Caco-2 (cell line): ENCODE data around the gene MXRA7. TPM values are rescaled to one million over a fixed set of nuclear protein-coding genes. Genes with fewer than 3 reads are reported as not detected.
A peak's percentile ranks its signal among the peaks of the same experiment; 100 is the strongest.

ENCODE experiments used
- BruUV-seq: library from RNA; stranded (reverse); fragments of 400-500 nt; replicated peaks from 2 replicates; lab custom pipeline; 2021; lab: Mats Ljungman, UMichigan
- CTCF ChIA-PET: fragments of 300-600 bp; sonication (Branson Sonifier 250); formaldehyde crosslinking; loops from one replicate; lab custom pipeline; 2022; ENCODE audit warnings: antibody characterized with exemption; lab: Charles Lee
- POLR2A ChIA-PET: fragments of 300-600 bp; sonication (Branson Sonifier 250); formaldehyde crosslinking; loops from one replicate; lab custom pipeline; 2022; ENCODE audit warnings: antibody characterized with exemption; lab: Charles Lee
- DNase-seq, 2 experiments: peaks; one replicate each; pipeline versions ENCODE4 v3.0.0 to v3.0.0-alpha.2; 2020 to 2022
- H3K27me3 ChIP-seq: replicated peaks from 2 replicates; pipeline ENCODE4 v1.6.0; 2011; ENCODE audit warnings: low read length; ENCODE audit not compliant: control insufficient read depth, insufficient read depth
- H3K36me3 ChIP-seq: 2 replicates; pipeline ENCODE4 v1.5.1; 2011; ENCODE audit warnings: low read length; ENCODE audit not compliant: control insufficient read depth, insufficient read depth
- H3K4me1 ChIP-seq: fragments of 250-450 bp; sonication (Bioruptor Pico); 2 replicates; pipeline ENCODE4 v1.5.1; 2020; ENCODE audit warnings: mild to moderate bottlenecking
- H3K4me3 ChIP-seq: 2 replicates; pipeline ENCODE4 v1.5.1; 2011; ENCODE audit warnings: low read depth, mild to moderate bottlenecking, control low read depth, low read length
- H3K9me3 ChIP-seq: fragments of 250-450 bp; sonication (Bioruptor Pico); 2 replicates; pipeline ENCODE4 v1.5.1; 2020; ENCODE audit warnings: mild to moderate bottlenecking, moderate library complexity
- H3K27ac Mint-ChIP-seq: one replicate; pipeline ENCODE4 v1.8.0; 2022; ENCODE audit warnings: mixed read lengths; ENCODE audit not compliant: unreplicated experiment
- H3K27me3 Mint-ChIP-seq: one replicate; pipeline ENCODE4 v1.8.0; 2022; ENCODE audit warnings: mixed read lengths; ENCODE audit not compliant: insufficient read depth, unreplicated experiment
- H3K36me3 Mint-ChIP-seq: one replicate; pipeline ENCODE4 v1.8.0; 2022; ENCODE audit warnings: mild to moderate bottlenecking, mixed read lengths; ENCODE audit not compliant: insufficient read depth, unreplicated experiment
- H3K4me1 Mint-ChIP-seq: one replicate; pipeline ENCODE4 v1.8.0; 2022; ENCODE audit warnings: low read depth, mixed read lengths; ENCODE audit not compliant: unreplicated experiment
- H3K4me3 Mint-ChIP-seq: one replicate; pipeline ENCODE4 v1.8.0; 2022; ENCODE audit warnings: mild to moderate bottlenecking, moderate library complexity, mixed read lengths; ENCODE audit not compliant: unreplicated experiment
- H3K9me3 Mint-ChIP-seq: one replicate; pipeline ENCODE4 v1.8.0; 2022; ENCODE audit warnings: mixed read lengths; ENCODE audit not compliant: unreplicated experiment
- intact Hi-C: fragments of 100-400 bp; cut with micrococcal nuclease; formaldehyde crosslinking; loops from one replicate; pipeline ENCODE4 v1.10.0; 2022; ENCODE audit not compliant: unreplicated experiment
- total RNA-seq: library from RNA; stranded (reverse); gene quantifications from 2 replicates; pipeline ENCODE4 v1.2.3, GENCODE V29; 2022
- TF ChIP-seq, protein P1 (sequence below), 2 experiments: fragments of 200-600 bp in 1 of 2; IDR thresholded peaks; 1 replicate in 1 of 2; 2 replicates in 1 of 2; pipeline versions ENCODE4 v1.5.1 to v1.8.0; 2011 to 2022; ENCODE audit warnings: antibody characterized with exemption in 1 of 2, control low read depth in 1 of 2, inconsistent platforms in 1 of 2, low read depth in 1 of 2, low read length in 1 of 2, mild to moderate bottlenecking in 1 of 2, moderate library complexity in 1 of 2; ENCODE audit not compliant: insufficient read depth in 1 of 2, severe bottlenecking in 1 of 2, unreplicated experiment in 1 of 2

Gene MXRA7
- total RNA-seq, 1 experiment from 2014 or later: 70.2 TPM

DNA sequence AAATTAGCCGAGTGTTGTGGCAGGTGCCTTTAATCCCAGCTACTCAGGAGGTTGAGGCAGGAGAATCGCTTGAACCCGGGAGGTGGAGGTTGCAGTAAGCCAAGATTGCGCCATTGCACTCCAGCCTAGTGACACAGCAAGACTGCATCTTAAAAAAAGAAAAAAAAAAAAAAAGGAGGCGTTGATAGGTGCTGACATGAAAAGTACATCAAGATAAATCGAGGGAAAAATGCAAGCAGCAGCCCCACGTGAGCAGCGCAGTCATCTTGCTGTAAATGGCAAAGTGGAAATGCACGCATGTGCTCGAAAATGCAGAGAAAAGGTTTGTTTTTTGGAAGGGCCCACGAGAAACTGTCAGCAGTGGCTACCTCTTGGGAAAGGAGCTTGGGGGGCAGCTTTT is 20.9 kb downstream of the MXRA7 start:
- TF ChIP-seq, protein P1, sequence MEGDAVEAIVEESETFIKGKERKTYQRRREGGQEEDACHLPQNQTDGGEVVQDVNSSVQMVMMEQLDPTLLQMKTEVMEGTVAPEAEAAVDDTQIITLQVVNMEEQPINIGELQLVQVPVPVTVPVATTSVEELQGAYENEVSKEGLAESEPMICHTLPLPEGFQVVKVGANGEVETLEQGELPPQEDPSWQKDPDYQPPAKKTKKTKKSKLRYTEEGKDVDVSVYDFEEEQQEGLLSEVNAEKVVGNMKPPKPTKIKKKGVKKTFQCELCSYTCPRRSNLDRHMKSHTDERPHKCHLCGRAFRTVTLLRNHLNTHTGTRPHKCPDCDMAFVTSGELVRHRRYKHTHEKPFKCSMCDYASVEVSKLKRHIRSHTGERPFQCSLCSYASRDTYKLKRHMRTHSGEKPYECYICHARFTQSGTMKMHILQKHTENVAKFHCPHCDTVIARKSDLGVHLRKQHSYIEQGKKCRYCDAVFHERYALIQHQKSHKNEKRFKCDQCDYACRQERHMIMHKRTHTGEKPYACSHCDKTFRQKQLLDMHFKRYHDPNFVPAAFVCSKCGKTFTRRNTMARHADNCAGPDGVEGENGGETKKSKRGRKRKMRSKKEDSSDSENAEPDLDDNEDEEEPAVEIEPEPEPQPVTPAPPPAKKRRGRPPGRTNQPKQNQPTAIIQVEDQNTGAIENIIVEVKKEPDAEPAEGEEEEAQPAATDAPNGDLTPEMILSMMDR (IDR thresholded peaks at IDR 0.05; ENCODE audit: insufficient read depth in 1 of 2, low read depth in 1 of 2, low read length in 1 of 2, severe bottlenecking in 1 of 2, unreplicated experiment in 1 of 2): no peak
- Mint-ChIP-seq H3K27ac (no peak overlapping the region), H3K9me3 (no peaks in the 10 kb centered on the region), H3K4me1 (peaks cover 18% of the 10 kb centered on the region), H3K36me3 (no peaks in the 10 kb centered on the region), H3K4me3 (no peak overlapping the region), H3K27me3 (no peaks in the 10 kb centered on the region)
- no peak for DNase-seq
- H3K36me3 ChIP-seq: no peaks in the 10 kb centered on the region
- ChIA-PET CTCF (no interaction called here), POLR2A (no interaction called here)
- intact Hi-C loops: no loop called here
- no peaks in the 10 kb centered on the region for H3K9me3 ChIP-seq
- no peak overlapping the region for H3K4me3 ChIP-seq
- H3K4me1 ChIP-seq: peaks cover 30% of the 10 kb centered on the region
- BruUV-seq: no TSS peak
- H3K27me3 ChIP-seq: no peaks in the 10 kb centered on the region

GRCh38 chr17:76688165-76688622 is 22.6 kb downstream of the MXRA7 start:
- H3K4me3 ChIP-seq: no peak overlapping the region
- peaks cover 30% of the 10 kb centered on the region for H3K4me1 ChIP-seq
- H3K9me3 ChIP-seq: no peaks in the 10 kb centered on the region
- H3K36me3 ChIP-seq: no peaks in the 10 kb centered on the region
- no peak for DNase-seq
- TF ChIP-seq, protein P1 (IDR thresholded peaks at IDR 0.05; ENCODE audit: insufficient read depth in 1 of 2, low read depth in 1 of 2, low read length in 1 of 2, severe bottlenecking in 1 of 2, unreplicated experiment in 1 of 2): no peak
- H3K27me3 ChIP-seq: no peaks in the 10 kb centered on the region
- Mint-ChIP-seq H3K36me3 (peaks cover 5% of the 10 kb centered on the region), H3K27ac (peak overlapping the region; percentile 51), H3K9me3 (no peaks in the 10 kb centered on the region), H3K4me1 (peaks cover 18% of the 10 kb centered on the region), H3K27me3 (no peaks in the 10 kb centered on the region), H3K4me3 (peak overlapping the region; percentile 4)
- ChIA-PET POLR2A (no interaction called here), CTCF (no interaction called here)
- BruUV-seq: no TSS peak
- intact Hi-C loops: no loop called here

DNA sequence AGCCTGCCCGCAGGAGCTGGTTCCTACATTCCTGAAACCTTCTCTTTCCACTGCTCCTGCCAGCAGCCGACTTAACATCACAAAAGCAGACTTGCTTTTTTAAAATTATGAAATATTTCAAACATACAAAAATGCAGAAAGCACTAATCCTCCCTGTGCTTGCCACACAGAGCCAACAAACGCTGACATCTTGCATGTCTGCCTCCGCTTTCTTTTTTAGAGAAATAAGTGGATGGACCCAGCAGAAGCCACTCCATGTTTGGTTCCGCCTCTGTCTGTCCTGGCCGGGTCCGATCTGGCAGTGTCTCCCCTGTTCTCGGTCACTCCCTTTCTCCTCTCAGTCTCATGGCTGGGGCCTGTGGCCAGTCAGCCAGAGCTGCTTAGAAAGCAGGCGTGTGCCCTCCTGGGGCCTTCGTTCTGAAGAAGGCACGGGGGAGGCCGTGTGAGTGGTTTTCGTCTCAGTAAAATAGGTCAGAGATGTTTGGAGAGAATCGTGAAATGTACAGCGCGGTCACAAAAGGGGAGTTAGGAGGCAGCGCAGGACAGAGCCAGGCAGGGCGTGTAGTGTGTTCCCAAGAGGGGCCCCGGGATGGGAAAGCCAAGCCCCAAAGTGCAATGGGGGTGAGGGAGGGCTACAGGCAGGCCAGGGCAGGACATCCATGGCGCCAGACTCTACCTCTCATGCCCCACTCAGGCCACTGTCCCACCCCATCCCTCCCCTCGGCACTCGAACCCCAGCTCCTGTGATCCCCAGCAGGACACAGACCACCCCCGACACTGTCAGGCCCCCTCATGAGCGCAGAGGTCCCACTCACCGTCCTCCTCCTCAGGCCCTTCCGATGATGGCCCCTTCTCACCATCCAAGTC is 23.2 kb downstream of the MXRA7 start:
- H3K4me3 Mint-ChIP-seq: no peak overlapping the region
- peaks cover 18% of the 10 kb centered on the region for H3K4me1 Mint-ChIP-seq
- no peaks in the 10 kb centered on the region for H3K9me3 ChIP-seq
- H3K9me3 Mint-ChIP-seq: no peaks in the 10 kb centered on the region
- TF ChIP-seq, protein P1 (IDR thresholded peaks at IDR 0.05; ENCODE audit: insufficient read depth in 1 of 2, low read depth in 1 of 2, low read length in 1 of 2, severe bottlenecking in 1 of 2, unreplicated experiment in 1 of 2): no peak
- H3K4me1 ChIP-seq: peaks cover 30% of the 10 kb centered on the region
- no peak for DNase-seq
- CTCF ChIA-PET: interaction anchor here (0.6 kb wide), 1 partner anchor 75 kb away, joined by 3 read pairs; no protein-coding TSS in a partner anchor
- no peaks in the 10 kb centered on the region for H3K27me3 ChIP-seq
- intact Hi-C loops: loop anchor here (2.0 kb wide), 1 partner anchor 27 kb away; no protein-coding TSS in a partner anchor
- POLR2A ChIA-PET: no interaction called here
- H3K4me3 ChIP-seq: no peak overlapping the region
- no peaks in the 10 kb centered on the region; the same call in 1 of the 2 replicates for H3K36me3 ChIP-seq
- no peaks in the 10 kb centered on the region for H3K27me3 Mint-ChIP-seq
- BruUV-seq: no TSS peak
- H3K27ac Mint-ChIP-seq: peak overlapping the region; percentile 22
- H3K36me3 Mint-ChIP-seq: peaks cover 7% of the 10 kb centered on the region
